Erythroblast (primary cell): ENCODE data around the gene DENND2A.

Source experiments
- GATA1 ChIP-seq: IDR thresholded peaks from 2 replicates; pipeline ENCODE4 v1.6.1; 2011; ENCODE audit warnings: low read depth, mild to moderate bottlenecking, control low read depth, low read length, moderate library complexity
- POLR2A ChIP-seq: IDR thresholded peaks from 2 replicates; pipeline ENCODE4 v1.6.1; 2011; ENCODE audit warnings: mild to moderate bottlenecking, low read length

GRCh38 chr7:140635345-140635744, 5.3 kb downstream of the DENND2A start:
- TF ChIP-seq POLR2A = no peak
- no peak for TF ChIP-seq GATA1
